Upper lobe of right lung (tissue), 1 donor: Measurements from ENCODE around the gene FRMD4B. TPM values are rescaled to one million over a fixed set of nuclear protein-coding genes. Genes with fewer than 3 reads are reported as not detected.
"Not testable (repeated sequence)": the region's sequence is repeated elsewhere in the genome, so short reads cannot be mapped to it uniquely, and the experiment has no call there.

ENCODE experiments used
- ATAC-seq: fragments of 200-7000 bp; cut with Tn5 transposase; one replicate; pipeline ENCODE4 v1.9.1; 2020; ENCODE audit warnings: mild to moderate bottlenecking, moderate library complexity
- DNase-seq: peaks from one replicate; pipeline ENCODE4 v3.0.0-alpha.2; 2020
- H3K27ac ChIP-seq: fragments of 200-600 bp; one replicate; pipeline ENCODE4 v1.8.0; 2022
- H3K27me3 ChIP-seq: fragments of 200-600 bp; one replicate; pipeline ENCODE4 v1.8.0; 2022; ENCODE audit warnings: mild to moderate bottlenecking
- H3K36me3 ChIP-seq: fragments of 200-600 bp; one replicate; pipeline ENCODE4 v1.8.0; 2022
- H3K4me1 ChIP-seq: fragments of 200-600 bp; one replicate; pipeline ENCODE4 v1.8.0; 2022
- H3K4me3 ChIP-seq: fragments of 200-600 bp; one replicate; pipeline ENCODE4 v1.8.0; 2022; ENCODE audit warnings: mild to moderate bottlenecking
- H3K9me3 ChIP-seq: fragments of 200-600 bp; one replicate; pipeline ENCODE4 v1.8.0; 2022
- CTCF ChIP-seq: fragments of 200-600 bp; IDR thresholded peaks from one replicate; pipeline ENCODE4 v1.8.0; 2022; ENCODE audit warnings: antibody characterized with exemption
- intact Hi-C: fragments of 100-400 bp; cut with DNase I; formaldehyde crosslinking; loops from one replicate; pipeline ENCODE4 v1.11.0; 2022
- total RNA-seq: library from RNA; stranded (reverse); fragmentation: NEBNext Ultra II Directional; extraction: Animal tissue kit (Norgen Biotek cat#: 25700); gene quantifications from one replicate; pipeline ENCODE4 v1.2.1, GENCODE V29; 2021
- donor health status: DM: no; HTN: yes; CAD: no; lungs with severe emphysema.

The FRMD4B gene
- total RNA-seq, 1 donor from 2014 or later, result 60.7 TPM

- ATAC-seq (peak; percentile 88), DNase-seq (no peak)
- no peak overlapping the region for H3K4me3 ChIP-seq
- H3K27me3 ChIP-seq, result no peaks in the 10 kb centered on the region
- peaks cover 41% of the 10 kb centered on the region for H3K4me1 ChIP-seq
- no peak for TF ChIP-seq CTCF
- peaks cover 4% of the 10 kb centered on the region for H3K36me3 ChIP-seq
- H3K27ac ChIP-seq, result peak overlapping the region; percentile 15
- H3K9me3 ChIP-seq, result no peaks in the 10 kb centered on the region
- intact Hi-C loops, result no loop called here
Measured at GRCh38 chr3:69240651-69241568, 145.0 kb downstream of the FRMD4B start.

- H3K9me3 ChIP-seq, result no peaks in the 10 kb centered on the region
- peaks cover 8% of the 10 kb centered on the region for H3K36me3 ChIP-seq
- H3K27me3 ChIP-seq, result no peaks in the 10 kb centered on the region
- intact Hi-C loops, result no loop called here
- ATAC-seq, result no peak
- TF ChIP-seq CTCF, result no peak
- H3K4me3 ChIP-seq, result no peak overlapping the region
- peaks cover 41% of the 10 kb centered on the region for H3K4me1 ChIP-seq
- no peak overlapping the region for H3K27ac ChIP-seq
- no peak for DNase-seq
Measured at GRCh38 chr3:69239063-69239462, 146.8 kb downstream of the FRMD4B start.

GRCh38 chr3:69236812-69237707 is 148.8 kb downstream of the FRMD4B start:
- ATAC-seq (peak; percentile 77), DNase-seq (no peak)
- intact Hi-C loops, result no loop called here
- no peak for TF ChIP-seq CTCF
- Histone ChIP-seq H3K4me3 (peak overlapping the region; percentile 38), H3K9me3 (no peaks in the 10 kb centered on the region), H3K36me3 (peaks cover 13% of the 10 kb centered on the region), H3K27me3 (no peaks in the 10 kb centered on the region), H3K4me1 (peaks cover 36% of the 10 kb centered on the region), H3K27ac (peak overlapping the region; percentile 26)

- Histone ChIP-seq H3K9me3 (no peaks in the 10 kb centered on the region), H3K27ac (peak overlapping the region; percentile 26), H3K4me1 (peaks cover 27% of the 10 kb centered on the region), H3K27me3 (no peaks in the 10 kb centered on the region), H3K4me3 (no peak overlapping the region), H3K36me3 (peaks cover 10% of the 10 kb centered on the region)
- no peak for TF ChIP-seq CTCF
- intact Hi-C loops, result no loop called here
- DNase-seq (no peak), ATAC-seq (no peak)
Measured at GRCh38 chr3:69235882-69236281, 150.0 kb downstream of the FRMD4B start.

- H3K27ac ChIP-seq, DNase-seq, H3K27me3 ChIP-seq, intact Hi-C loops, H3K9me3 ChIP-seq, H3K4me3 ChIP-seq, ATAC-seq: not testable (repeated sequence)
- Histone ChIP-seq H3K36me3 (peaks cover 15% of the 10 kb centered on the region), H3K4me1 (peaks cover 21% of the 10 kb centered on the region)
Measured at GRCh38 chr3:69235227-69235626, 150.7 kb downstream of the FRMD4B start.

- no peaks in the 10 kb centered on the region for H3K9me3 ChIP-seq
- H3K36me3 ChIP-seq, result peaks cover 17% of the 10 kb centered on the region
- TF ChIP-seq CTCF, result no peak
- H3K27me3 ChIP-seq, result no peaks in the 10 kb centered on the region
- intact Hi-C loops, result no loop called here
- peaks cover 9% of the 10 kb centered on the region for H3K4me1 ChIP-seq
- H3K27ac ChIP-seq, result no peak overlapping the region
- DNase-seq (no peak), ATAC-seq (no peak)
- H3K4me3 ChIP-seq, result no peak overlapping the region
Measured at GRCh38 chr3:69232482-69232881, 153.4 kb downstream of the FRMD4B start.
